GM12891 (cell line): ENCODE data around the gene PAPLN.

Experiments
- PAX5 ChIP-seq: IDR thresholded peaks from 2 replicates; pipeline ENCODE4 v1.6.1; 2011; ENCODE audit warnings: low read length, moderate library complexity, mild to moderate bottlenecking; ENCODE audit not compliant: insufficient read depth, severe bottlenecking
- POLR2A ChIP-seq: IDR thresholded peaks from 2 replicates; pipeline ENCODE4 v1.6.1; 2011; ENCODE audit warnings: low read depth, low read length, control low read depth
- POLR2AphosphoS5 ChIP-seq: IDR thresholded peaks from 2 replicates; pipeline ENCODE4 v1.6.1; 2011; ENCODE audit warnings: low read depth, low read length, control low read depth
- SPI1 ChIP-seq: IDR thresholded peaks from 2 replicates; pipeline ENCODE4 v1.6.1; 2011; ENCODE audit warnings: low read depth, low read length, control low read depth

- TF ChIP-seq POLR2AphosphoS5 (no peak), POLR2A (no peak), PAX5 (no peak), SPI1 (no peak)
These were observed 35.1 kb downstream of the PAPLN start for GRCh38 chr14:73272393-73272792.
